AG04449 (cell line): ENCODE data around the gene PERCC1.

Experiments
- CTCF ChIA-PET: fragments of 350-600 bp; formaldehyde crosslinking; extraction: SDS; loops from one replicate; lab custom pipeline; 2021; ENCODE audit warnings: antibody characterized with exemption; lab: Yijun Ruan, JAX
- POLR2A ChIA-PET: fragments of 400-600, 350-600 bp; formaldehyde crosslinking; extraction: SDS; loops from one replicate; lab custom pipeline; 2020; ENCODE audit warnings: antibody characterized with exemption, inconsistent platforms; lab: Yijun Ruan, JAX
- DNase-seq: peaks from one replicate; pipeline ENCODE4 v3.0.0-alpha.2; 2010; ENCODE audit warnings: low read depth, low spot score
- H3K4me3 ChIP-seq: 2 replicates; pipeline ENCODE4 v1.5.1; 2011; ENCODE audit warnings: low read depth, mild to moderate bottlenecking, control low read depth, low read length
- CTCF ChIP-seq: IDR thresholded peaks from one replicate; pipeline ENCODE4 v1.5.1; 2011; ENCODE audit warnings: mild to moderate bottlenecking, moderate library complexity, low read length, control low read depth, inconsistent platforms; ENCODE audit not compliant: insufficient read depth; ENCODE audit errors: missing control alignments

The PERCC1 gene

GRCh38 chr16:1416521-1416941 is 14.3 kb upstream of the PERCC1 start:
- ChIA-PET POLR2A (no interaction called here), CTCF (no interaction called here)
- no peak for DNase-seq
- no peak for TF ChIP-seq CTCF
- no peak overlapping the region for H3K4me3 ChIP-seq

- peak overlapping the region; percentile 98 for H3K4me3 ChIP-seq
- POLR2A ChIA-PET, result interaction anchor here (1.0 to 1.7 kb wide), 6 partner anchors 9 to 363 kb away, joined by 3 to 9 read pairs (median 6); partner anchors contain the start of genes NUBP2, SPSB3 and UBE2I
- CTCF ChIA-PET, result interaction anchor here (0.8 to 1.0 kb wide), 2 partner anchors 13 to 286 kb away, joined by 3 to 4 read pairs; partner anchors contain the start of gene MAPK8IP3
- no peak for DNase-seq
- no peak for TF ChIP-seq CTCF
Measured at GRCh38 chr16:1420111-1420539, 10.8 kb upstream of the PERCC1 start.

GRCh38 chr16:1422076-1422475 is 8.8 kb upstream of the PERCC1 start:
- ChIA-PET CTCF (interaction anchor here (1.8 kb wide), 1 partner anchor 22 kb away, joined by 4 read pairs; the partner anchor contains the start of gene CCDC154), POLR2A (no interaction called here)
- no peak overlapping the region for H3K4me3 ChIP-seq
- no peak for TF ChIP-seq CTCF
- DNase-seq, result no peak

GRCh38 chr16:1424028-1424427 is 6.8 kb upstream of the PERCC1 start:
- CTCF ChIA-PET, result no interaction called here

GRCh38 chr16:1425616-1426370 is 5.1 kb upstream of the PERCC1 start:
- no peak for TF ChIP-seq CTCF
- CTCF ChIA-PET, result no interaction called here
- POLR2A ChIA-PET, result no interaction called here
- no peak overlapping the region for H3K4me3 ChIP-seq
- DNase-seq, result no peak

More at GRCh38 chr16:1424028-1424427, 6.8 kb upstream of the PERCC1 start:
- POLR2A ChIA-PET, result no interaction called here
- no peak for TF ChIP-seq CTCF
- no peak overlapping the region for H3K4me3 ChIP-seq
- DNase-seq, result no peak

- CTCF ChIA-PET, result no interaction called here
- TF ChIP-seq CTCF, result no peak
- DNase-seq, result no peak
- POLR2A ChIA-PET, result no interaction called here
- H3K4me3 ChIP-seq, result no peak overlapping the region
Measured at GRCh38 chr16:1426734-1427471, 4.0 kb upstream of the PERCC1 start.
